Urothelium cell line (cell line): Measurements from ENCODE around the gene ITPR3.

Experiments
- DNase-seq: peaks from one replicate; pipeline ENCODE4 v3.0.0; 2011; ENCODE audit warnings: low spot score, mixed read lengths
- FAIRE-seq: peaks from 2 replicates; lab custom pipeline; 2011; peaks lifted over from hg19 to GRCh38; lab: Jason Lieb, UNC

ITPR3 gene

GRCh38 chr6:33711140-33712129 is 90.3 kb downstream of the ITPR3 start, which contains the start of gene UQCC2:
Gene UQCC2, minus strand, starts transcription at chr6:33711700. Its CDS starts 14 bp downstream, at chr6:33711686.
- DNase-seq (peak; percentile 99), FAIRE-seq (peak; percentile 42)

GRCh38 chr6:33712914-33713313 is 91.8 kb downstream of the ITPR3 start:
- DNase-seq (no peak), FAIRE-seq (no peak)

- no peak for FAIRE-seq
Measured at GRCh38 chr6:33713786-33714185, 92.7 kb downstream of the ITPR3 start.

GRCh38 chr6:33714385-33715040 is 93.4 kb downstream of the ITPR3 start:
- DNase-seq (no peak), FAIRE-seq (no peak)

More at GRCh38 chr6:33713786-33714185, 92.7 kb downstream of the ITPR3 start:
- DNase-seq = no peak

- no peak for FAIRE-seq
- DNase-seq = no peak
Measured at GRCh38 chr6:33716379-33716778, 95.3 kb downstream of the ITPR3 start.

- FAIRE-seq (no peak), DNase-seq (no peak)
Measured at GRCh38 chr6:33716890-33717632, 95.9 kb downstream of the ITPR3 start.

- DNase-seq (no peak), FAIRE-seq (no peak)
Measured at GRCh38 chr6:33717934-33718455, 96.9 kb downstream of the ITPR3 start.

- no peak for FAIRE-seq
- DNase-seq = no peak
Measured at GRCh38 chr6:33718713-33719112, 97.6 kb downstream of the ITPR3 start.

GRCh38 chr6:33719326-33719987 is 98.3 kb downstream of the ITPR3 start:
- DNase-seq (no peak), FAIRE-seq (no peak)

GRCh38 chr6:33720998-33721397 is 99.9 kb downstream of the ITPR3 start:
- FAIRE-seq (no peak), DNase-seq (no peak)

GRCh38 chr6:33721508-33721907 is 100.4 kb downstream of the ITPR3 start:
- FAIRE-seq = no peak
- DNase-seq = no peak

- FAIRE-seq (no peak), DNase-seq (no peak)
Measured at GRCh38 chr6:33722103-33722623, 101.0 kb downstream of the ITPR3 start.

GRCh38 chr6:33723371-33724085 is 102.4 kb downstream of the ITPR3 start:
- FAIRE-seq (no peak), DNase-seq (no peak)

- no peak for DNase-seq
- FAIRE-seq = no peak
Measured at GRCh38 chr6:33724102-33725023, 103.2 kb downstream of the ITPR3 start.

- FAIRE-seq (no peak), DNase-seq (no peak)
Measured at GRCh38 chr6:33725222-33725621, 104.1 kb downstream of the ITPR3 start.

GRCh38 chr6:33725891-33726673 is 105.0 kb downstream of the ITPR3 start:
- FAIRE-seq (no peak), DNase-seq (no peak)

- FAIRE-seq = no peak
Measured at GRCh38 chr6:33726696-33727095, 105.6 kb downstream of the ITPR3 start.

GRCh38 chr6:33727126-33727525 is 106.0 kb downstream of the ITPR3 start:
- FAIRE-seq = no peak
- DNase-seq = no peak

More at GRCh38 chr6:33726696-33727095, 105.6 kb downstream of the ITPR3 start:
- DNase-seq = no peak
